OCI-LY1 (cell line): ENCODE results near the gene ZBTB21.

ENCODE experiments used
- EZH2 ChIP-seq: fragments of 200-600 bp; sonication (generic), shearing (Covaris generic); IDR thresholded peaks from 2 replicates; pipeline ENCODE4 v1.8.0; 2017; ENCODE audit warnings: borderline replicate concordance, mixed run types, mild to moderate bottlenecking, antibody characterized with exemption, low read length, moderate library complexity, mixed read lengths
- TF ChIP-seq, protein P1 (sequence below): fragments of 200-600 bp; sonication (generic), shearing (Covaris generic); IDR thresholded peaks from 2 replicates; pipeline ENCODE4 v1.5.1; 2017; ENCODE audit warnings: mild to moderate bottlenecking, antibody characterized with exemption, low read length, moderate library complexity, mixed read lengths

DNA sequence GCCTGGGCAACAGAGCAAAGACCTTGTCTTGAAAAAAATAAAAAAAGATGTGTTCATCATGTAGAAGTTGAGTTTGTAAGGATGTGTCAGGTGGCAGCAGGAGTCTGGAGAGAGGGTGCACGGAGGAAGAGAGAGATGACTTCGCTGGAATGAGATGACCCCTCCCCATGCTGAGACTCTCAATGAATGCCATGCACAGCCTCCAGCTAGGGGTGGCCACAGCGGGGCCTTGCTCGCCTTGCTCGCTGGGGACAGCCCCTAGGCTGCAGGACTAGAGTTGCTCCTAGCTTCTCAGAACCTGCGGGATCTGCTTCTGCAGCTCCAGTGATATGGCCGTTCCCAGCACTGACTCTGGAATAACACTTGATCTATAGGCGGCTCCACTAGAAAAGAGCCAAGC lies 49.8 kb downstream of the ZBTB21 start:
- TF ChIP-seq, protein P1, sequence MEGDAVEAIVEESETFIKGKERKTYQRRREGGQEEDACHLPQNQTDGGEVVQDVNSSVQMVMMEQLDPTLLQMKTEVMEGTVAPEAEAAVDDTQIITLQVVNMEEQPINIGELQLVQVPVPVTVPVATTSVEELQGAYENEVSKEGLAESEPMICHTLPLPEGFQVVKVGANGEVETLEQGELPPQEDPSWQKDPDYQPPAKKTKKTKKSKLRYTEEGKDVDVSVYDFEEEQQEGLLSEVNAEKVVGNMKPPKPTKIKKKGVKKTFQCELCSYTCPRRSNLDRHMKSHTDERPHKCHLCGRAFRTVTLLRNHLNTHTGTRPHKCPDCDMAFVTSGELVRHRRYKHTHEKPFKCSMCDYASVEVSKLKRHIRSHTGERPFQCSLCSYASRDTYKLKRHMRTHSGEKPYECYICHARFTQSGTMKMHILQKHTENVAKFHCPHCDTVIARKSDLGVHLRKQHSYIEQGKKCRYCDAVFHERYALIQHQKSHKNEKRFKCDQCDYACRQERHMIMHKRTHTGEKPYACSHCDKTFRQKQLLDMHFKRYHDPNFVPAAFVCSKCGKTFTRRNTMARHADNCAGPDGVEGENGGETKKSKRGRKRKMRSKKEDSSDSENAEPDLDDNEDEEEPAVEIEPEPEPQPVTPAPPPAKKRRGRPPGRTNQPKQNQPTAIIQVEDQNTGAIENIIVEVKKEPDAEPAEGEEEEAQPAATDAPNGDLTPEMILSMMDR: no peak
- no peak for TF ChIP-seq EZH2
